Airway epithelial cell (primary cell): Measurements from ENCODE around the gene SPATA6L. TPM values are rescaled to one million over a fixed set of nuclear protein-coding genes. Genes with fewer than 3 reads are reported as not detected.

Experiments used
- total RNA-seq: library from RNA; depleted of rRNA; stranded (reverse); fragments of >200 nt; gene quantifications from 2 replicates; pipeline ENCODE4 v1.2.3, GENCODE V29; 2015

SPATA6L gene
- 0.23 and 1.1 TPM in 2 replicates for total RNA-seq

GRCh38 chr9:4666042-4666699 lies at the start of gene SPATA6L:
Gene SPATA6L, minus strand, starts transcription at chr9:4666480. Its CDS starts 230 bp downstream, at chr9:4666250.

GRCh38 chr9:4679268-4680172 lies 13.2 kb upstream of the SPATA6L start, which contains the start of gene CDC37L1:
Gene CDC37L1, plus strand, starts transcription at chr9:4679569. Its CDS starts 199 bp downstream, at chr9:4679768.

GRCh38 chr9:4662108-4662988 lies 3.9 kb downstream of the SPATA6L start, which contains the start of gene PLPP6:
Gene PLPP6, plus strand, starts transcription at chr9:4662294. Its CDS starts 82 bp downstream, at chr9:4662376.

Other genes starting within 250 kb of the SPATA6L start
- 1.4 and 1.7 TPM in 2 replicates for gene SLC1A1, start 176.0 kb downstream of the SPATA6L start, total RNA-seq
- 9.3 and 9.4 TPM in 2 replicates for gene PLPP6, start 4.2 kb downstream of the SPATA6L start, total RNA-seq
- 10.0 and 16.2 TPM in 2 replicates for gene CDC37L1, start 13.1 kb upstream of the SPATA6L start, total RNA-seq
- gene AK3, start 74.7 kb upstream of the SPATA6L start, total RNA-seq = 50.4 and 53.7 TPM in 2 replicates
- gene RCL1, start 126.5 kb upstream of the SPATA6L start, total RNA-seq = 23.5 and 27.3 TPM in 2 replicates